NCI-H1092 (cell line): ENCODE data around the gene MPL.
"Not testable (repeated sequence)": the region's sequence is repeated elsewhere in the genome, so short reads cannot be mapped to it uniquely, and the experiment has no call there.

Experiments
- DNase-seq: peaks from one replicate; lab custom pipeline; 2025; lab: John Stamatoyannopoulos, UW

MPL gene

GRCh38 chr1:43379476-43379875 lies 41.9 kb downstream of the MPL start:
- DNase-seq = no peak

DNA sequence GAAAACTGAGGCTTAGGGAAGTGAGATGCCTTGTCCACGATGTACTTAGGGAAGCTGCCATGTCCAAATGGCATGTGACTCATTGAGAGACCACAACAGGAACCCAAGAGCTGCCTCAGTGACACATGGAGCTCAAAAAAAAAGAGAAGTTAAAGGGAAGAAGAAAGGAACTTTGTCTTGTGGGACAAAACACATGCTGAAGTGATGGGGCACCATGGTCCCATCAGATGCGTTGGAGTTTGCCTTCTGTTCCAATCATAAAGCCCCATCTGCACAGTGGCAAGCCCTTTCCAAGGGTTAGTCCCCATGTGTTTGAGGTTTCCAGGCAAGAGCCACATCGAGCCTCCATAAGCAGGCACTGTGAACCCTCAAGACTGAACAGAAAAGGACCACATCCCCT lies 44.0 kb downstream of the MPL start:
- DNase-seq = no peak

DNA sequence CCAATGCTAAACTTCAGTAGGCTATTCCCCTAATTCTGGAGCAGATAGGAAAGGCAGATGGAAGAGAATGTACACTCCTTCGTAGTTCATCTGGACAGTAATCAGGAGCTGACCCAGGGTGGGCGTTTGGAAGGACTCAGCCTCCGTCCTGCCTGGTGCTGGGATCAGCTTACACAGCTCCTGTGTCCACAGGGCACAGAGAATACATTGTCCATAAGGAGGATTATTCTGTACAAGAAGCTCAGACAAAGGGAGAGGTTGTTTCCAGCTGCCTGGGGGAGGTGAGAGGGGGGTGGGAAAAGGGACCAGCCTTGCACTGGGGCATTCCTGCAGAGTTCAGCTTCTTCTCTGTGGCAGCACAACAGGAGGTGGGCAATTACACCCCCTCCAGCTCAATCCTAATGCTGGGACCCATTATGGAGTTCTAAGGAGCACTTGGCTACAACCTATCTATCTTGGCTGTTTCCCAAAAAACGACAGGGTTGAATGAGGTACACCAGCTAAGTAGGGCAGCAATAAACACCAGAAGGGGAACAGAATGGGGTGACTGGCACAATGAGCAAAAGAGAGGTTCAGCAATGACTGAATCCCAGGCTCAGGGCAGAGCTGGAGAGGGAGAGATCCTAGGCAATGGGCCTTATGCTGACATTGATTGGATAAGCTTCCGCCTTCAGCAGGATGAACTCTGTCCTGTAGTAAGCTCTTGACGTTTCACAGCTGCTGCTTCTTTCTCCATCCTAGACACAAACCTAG lies 44.6 kb downstream of the MPL start:
- DNase-seq = peak; percentile 6

GRCh38 chr1:43383449-43383848 lies 45.8 kb downstream of the MPL start:
- no peak for DNase-seq

GRCh38 chr1:43386676-43387075 lies 49.1 kb downstream of the MPL start:
- no peak for DNase-seq

DNA sequence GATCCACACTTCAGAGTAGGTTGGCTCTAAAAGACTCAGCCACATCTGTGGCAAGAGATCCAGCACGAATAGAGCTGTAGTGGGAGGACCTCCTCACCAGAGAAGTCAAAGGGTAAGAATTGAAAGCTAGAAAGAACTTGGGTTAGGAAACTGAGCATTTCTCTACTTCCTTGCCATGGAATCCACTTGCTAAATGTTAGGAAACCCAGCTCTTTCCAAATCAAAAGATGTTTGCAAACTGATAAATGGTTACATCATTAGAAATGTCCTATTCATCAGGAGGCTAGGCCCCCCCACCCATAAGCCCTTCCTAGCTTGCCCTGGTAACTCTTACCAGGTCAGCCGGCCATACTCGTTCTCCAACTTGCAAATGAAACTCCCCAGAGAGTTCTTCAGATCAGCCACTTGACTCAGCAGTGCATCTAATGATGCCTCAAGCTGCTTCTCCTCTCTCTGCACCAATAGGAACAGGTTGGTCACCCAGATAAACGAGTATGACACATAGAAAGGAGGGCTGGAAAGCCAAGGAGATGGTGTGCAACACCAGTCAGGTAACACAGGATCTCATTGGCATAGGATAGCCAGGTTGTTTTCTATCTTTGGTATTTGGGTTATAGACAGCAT lies 50.5 kb downstream of the MPL start:
- no peak for DNase-seq

DNA sequence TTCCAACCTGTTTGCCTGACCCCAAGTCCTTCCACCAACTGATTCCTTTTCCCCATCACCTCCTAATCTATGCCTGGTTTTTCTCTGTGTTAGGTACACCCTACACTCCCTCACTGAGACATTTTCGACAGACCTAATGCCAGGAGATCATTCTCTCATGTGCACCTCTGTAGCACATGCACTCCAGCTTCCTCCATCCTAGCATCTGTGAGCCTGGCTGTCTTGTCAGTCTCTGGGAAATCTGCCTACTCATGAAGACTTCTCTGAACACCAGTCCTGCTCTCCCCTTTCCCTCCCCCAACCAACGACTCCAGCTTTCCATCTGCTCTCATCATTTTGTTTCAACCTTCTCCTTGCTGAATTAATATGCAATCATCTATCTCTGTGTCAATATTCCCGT lies 51.0 kb downstream of the MPL start:
- DNase-seq = no peak

- DNase-seq = peak; percentile 97
These were observed 52.0 kb downstream of the MPL start, which contains the start of the genes MED8 and SZT2 for GRCh38 chr1:43389326-43390313. TSS of gene MED8 (minus strand) at chr1:43389800. CDS start at chr1:43389764, 36 bp downstream. TSS of gene SZT2 (plus strand) at chr1:43389899. CDS start at chr1:43389969, 70 bp downstream.

DNA sequence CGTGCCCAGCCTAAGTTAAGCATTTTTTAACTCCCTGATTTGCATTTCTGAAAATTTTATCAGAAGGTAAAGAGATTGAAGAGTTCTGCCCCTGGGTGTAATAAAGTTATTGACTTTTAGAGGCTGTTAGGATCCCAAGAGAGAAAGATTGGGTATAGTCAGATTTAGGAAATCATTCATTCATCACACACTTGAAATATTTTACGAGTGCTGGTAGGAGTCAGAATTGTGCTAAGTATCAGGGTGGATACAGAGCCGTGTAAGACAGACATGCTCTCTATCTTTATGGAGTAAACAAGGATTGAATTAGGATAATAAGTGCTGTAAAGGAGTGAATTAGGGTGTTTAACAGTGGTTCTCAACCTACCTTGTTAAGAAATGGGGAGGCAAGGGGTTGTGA lies 55.1 kb downstream of the MPL start:
- DNase-seq = no peak

DNA sequence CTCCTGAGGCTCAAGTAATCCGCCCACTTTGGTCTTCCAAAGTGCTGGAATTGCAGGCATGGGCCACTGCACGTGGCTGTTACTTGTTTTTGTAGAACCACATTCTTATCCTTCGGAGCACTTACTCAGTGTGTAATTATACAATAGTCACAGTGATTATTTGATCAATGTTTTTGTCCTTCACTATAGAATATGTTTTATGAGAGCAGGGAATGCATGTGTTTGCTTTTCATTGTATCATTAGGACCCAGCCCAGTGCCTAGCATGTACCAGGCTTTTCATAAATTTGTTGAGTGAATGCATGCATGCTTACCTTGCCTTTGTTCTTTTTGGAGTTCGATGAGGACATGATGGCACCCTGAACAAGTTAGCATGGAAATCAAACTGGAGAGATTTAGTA lies 57.9 kb downstream of the MPL start:
- no peak for DNase-seq

DNA sequence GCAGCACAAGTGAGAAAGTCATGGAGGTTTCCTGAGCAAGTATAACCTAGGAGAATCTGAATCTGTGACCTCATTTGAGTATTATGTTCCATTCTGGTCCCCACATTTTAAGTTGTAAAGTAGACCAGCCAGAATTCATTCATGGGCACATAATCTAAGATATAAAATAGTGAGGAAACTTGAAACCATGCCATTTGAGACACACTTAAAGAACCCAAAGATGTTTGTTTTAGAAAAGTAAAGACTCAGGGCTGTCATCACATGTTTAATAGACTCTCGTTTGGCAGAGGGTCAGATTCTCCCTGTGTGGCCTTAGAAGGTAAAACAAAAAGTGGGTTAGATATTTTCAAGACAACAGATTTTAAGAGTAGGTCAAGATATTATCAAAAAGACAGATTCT lies 58.4 kb downstream of the MPL start:
- no peak for DNase-seq

GRCh38 chr1:43398227-43398626 lies 60.6 kb downstream of the MPL start:
- no peak for DNase-seq

GRCh38 chr1:43400441-43400840 lies 62.8 kb downstream of the MPL start:
- not testable (repeated sequence) for DNase-seq

- no peak for DNase-seq
These were observed 64.7 kb downstream of the MPL start for GRCh38 chr1:43402089-43402865.
